Prostate gland (tissue), 2 donors: ENCODE data around the gene AMN. TPM values are rescaled to one million over a fixed set of nuclear protein-coding genes. Genes with fewer than 3 reads are reported as not detected.

ENCODE experiments used
- DNase-seq: peaks from one replicate; pipeline ENCODE4 v3.0.0-alpha.2; 2019; ENCODE audit warnings: low spot score
- H3K27ac ChIP-seq, 2 donors: fragments of 200-600 bp; sonication (generic); 2 replicates each; pipeline ENCODE4 v1.5.1; 2017 to 2019
- H3K27me3 ChIP-seq: fragments of 200-600 bp; sonication (generic); replicated peaks from 2 replicates; pipeline ENCODE4 v1.5.1; 2019; ENCODE audit not compliant: insufficient read depth
- H3K36me3 ChIP-seq, 2 donors: fragments of 200-600 bp; sonication (generic); 1 replicate in 1 of 2; 2 replicates in 1 of 2; pipeline versions ENCODE4 v1.5.1 to v1.8.1; 2017 to 2019
- H3K4me1 ChIP-seq: fragments of 200-600 bp; sonication (generic); replicated peaks from 2 replicates; pipeline ENCODE4 v1.5.1; 2019
- H3K4me3 ChIP-seq, 2 donors: fragments of 200-600 bp; sonication (generic); 2 replicates each; pipeline ENCODE4 v1.5.1; 2017 to 2019
- H3K9me3 ChIP-seq: fragments of 200-600 bp; sonication (generic); 2 replicates; pipeline ENCODE4 v1.5.1; 2017
- CTCF ChIP-seq, 4 experiments: fragments of 200-600 bp in 2 of 4; fragments of 450-650 bp in 2 of 4; sonication (generic) in 2 of 4; IDR thresholded peaks; 1 replicate in 3 of 4; 2 replicates in 1 of 4; pipeline ENCODE4 v1.5.1; 2016 to 2019; ENCODE audit warnings: antibody characterized with exemption in 4 of 4, mild to moderate bottlenecking in 2 of 4, moderate library complexity in 2 of 4
- POLR2A ChIP-seq: fragments of 450-650 bp; IDR thresholded peaks from one replicate; pipeline ENCODE4 v1.6.1; 2016; ENCODE audit warnings: antibody characterized with exemption, mild to moderate bottlenecking
- POLR2AphosphoS5 ChIP-seq: sonication (generic); formaldehyde crosslinking; IDR thresholded peaks from one replicate; pipeline ENCODE4 v1.6.1; 2017; ENCODE audit warnings: antibody characterized with exemption
- WGBS: methylation state at CpG from one replicate; pipeline ENCODE4 v1.1.5; 2018; 5-methylcytosine and 5-hydroxymethylcytosine counted together
- intact Hi-C: fragments of 100-400 bp; cut with DNase I; formaldehyde crosslinking; loops from one replicate; pipeline ENCODE4 v1.14.2; 2022
- total RNA-seq, 2 donors: library from RNA; depleted of rRNA; stranded (reverse); fragments of >200 nt; gene quantifications; one replicate each; pipeline ENCODE4 v1.1.0, GENCODE V29; 2016

The AMN gene
- total RNA-seq, 2 donors from 2014 or later: 0.91 to 1.6 TPM

GRCh38 chr14:102920273-102920997 lies 2.0 kb upstream of the AMN start:
- peaks cover 10% of the 10 kb centered on the region for H3K27me3 ChIP-seq
- H3K27ac ChIP-seq: no peak overlapping the region
- H3K36me3 ChIP-seq: no peaks in the 10 kb centered on the region
- DNase-seq: no peak
- TF ChIP-seq POLR2A (no peak), POLR2AphosphoS5 (no peak), CTCF (IDR thresholded peaks at IDR 0.05) (no peak)
- no peaks in the 10 kb centered on the region for H3K4me1 ChIP-seq
- WGBS: 96% methylated on average over 5 of the region's 5 CpGs
- intact Hi-C loops: no loop called here
- no peak overlapping the region for H3K4me3 ChIP-seq
- H3K9me3 ChIP-seq: no peaks in the 10 kb centered on the region

GRCh38 chr14:102920998-102921304 lies 1.5 kb upstream of the AMN start:
- H3K4me3 ChIP-seq: no peak overlapping the region
- peaks cover 10% of the 10 kb centered on the region for H3K27me3 ChIP-seq
- H3K36me3 ChIP-seq: no peaks in the 10 kb centered on the region
- H3K4me1 ChIP-seq: no peaks in the 10 kb centered on the region
- intact Hi-C loops: no loop called here
- H3K27ac ChIP-seq: no peak overlapping the region
- no peak for DNase-seq
- no peak for TF ChIP-seq POLR2AphosphoS5
- TF ChIP-seq POLR2A: no peak
- TF ChIP-seq CTCF (IDR thresholded peaks at IDR 0.05): no peak
- 100% methylated on average over 1 of the region's 1 CpG for WGBS
- H3K9me3 ChIP-seq: no peaks in the 10 kb centered on the region

- no peak for DNase-seq
- peaks cover 2% of the 10 kb centered on the region for H3K4me1 ChIP-seq
- H3K9me3 ChIP-seq: no peaks in the 10 kb centered on the region
- 6% methylated on average over 51 of the region's 53 CpGs for WGBS
- H3K36me3 ChIP-seq: no peaks in the 10 kb centered on the region
- TF ChIP-seq CTCF (IDR thresholded peaks at IDR 0.05): no peak
- no peak for TF ChIP-seq POLR2AphosphoS5
- TF ChIP-seq POLR2A: no peak
- intact Hi-C loops: no loop called here
- peaks cover 10% of the 10 kb centered on the region for H3K27me3 ChIP-seq
- no peak overlapping the region for H3K4me3 ChIP-seq
- H3K27ac ChIP-seq: no peak overlapping the region
These were observed 900 bp downstream of the AMN start for GRCh38 chr14:102923201-102923924.

- peaks cover 8% of the 10 kb centered on the region for H3K4me1 ChIP-seq
- H3K4me3 ChIP-seq: no peak overlapping the region
- H3K36me3 ChIP-seq: no peaks in the 10 kb centered on the region
- no peaks in the 10 kb centered on the region for H3K9me3 ChIP-seq
- WGBS: 54% methylated on average over 8 of the region's 11 CpGs
- intact Hi-C loops: no loop called here
- H3K27ac ChIP-seq: no peak overlapping the region
- DNase-seq: no peak
- H3K27me3 ChIP-seq: peaks cover 10% of the 10 kb centered on the region
- TF ChIP-seq POLR2AphosphoS5: no peak
- no peak for TF ChIP-seq CTCF (IDR thresholded peaks at IDR 0.05)
- TF ChIP-seq POLR2A: no peak
These were observed 1.5 kb downstream of the AMN start for GRCh38 chr14:102923925-102924486.
